ENCODE data around the gene HEATR5B. TPM values are rescaled to one million over a fixed set of nuclear protein-coding genes. Genes with fewer than 3 reads are reported as not detected.

Gene HEATR5B
- polyA plus RNA-seq, 1 experiment = 10.4 TPM

DNA sequence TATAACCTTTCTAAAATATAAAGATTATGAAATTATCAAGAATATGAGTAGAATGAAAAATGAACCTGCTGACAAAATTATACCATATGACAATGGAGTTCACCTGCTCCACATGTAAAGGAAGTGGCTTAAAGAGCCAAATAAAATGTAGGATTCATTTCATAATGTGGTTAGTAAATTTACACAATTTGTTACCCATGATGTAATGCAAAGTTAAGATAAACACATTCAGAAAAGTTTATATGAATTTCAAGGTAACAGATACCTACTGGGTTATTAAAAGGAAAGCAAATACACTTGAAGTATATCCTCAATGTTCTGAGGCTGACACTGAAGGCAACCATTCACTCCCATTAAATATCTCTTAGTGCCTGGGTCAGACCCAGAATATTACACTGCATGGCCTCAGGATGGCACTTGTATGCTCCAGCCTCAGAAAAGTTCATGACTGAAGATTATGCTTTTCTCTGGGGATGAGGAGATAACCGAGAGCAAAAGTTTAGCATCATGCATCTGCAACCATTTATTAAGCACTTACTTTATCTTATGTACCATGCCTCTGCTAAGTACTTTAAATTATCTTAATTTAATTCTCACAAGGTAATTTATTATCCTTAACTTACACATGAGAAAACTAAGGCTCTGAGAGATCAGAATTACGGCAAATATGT, 124.0 kb downstream of the HEATR5B start:
- ChIA-PET CTCF (no interaction called here), POLR2A (no interaction called here)

DNA sequence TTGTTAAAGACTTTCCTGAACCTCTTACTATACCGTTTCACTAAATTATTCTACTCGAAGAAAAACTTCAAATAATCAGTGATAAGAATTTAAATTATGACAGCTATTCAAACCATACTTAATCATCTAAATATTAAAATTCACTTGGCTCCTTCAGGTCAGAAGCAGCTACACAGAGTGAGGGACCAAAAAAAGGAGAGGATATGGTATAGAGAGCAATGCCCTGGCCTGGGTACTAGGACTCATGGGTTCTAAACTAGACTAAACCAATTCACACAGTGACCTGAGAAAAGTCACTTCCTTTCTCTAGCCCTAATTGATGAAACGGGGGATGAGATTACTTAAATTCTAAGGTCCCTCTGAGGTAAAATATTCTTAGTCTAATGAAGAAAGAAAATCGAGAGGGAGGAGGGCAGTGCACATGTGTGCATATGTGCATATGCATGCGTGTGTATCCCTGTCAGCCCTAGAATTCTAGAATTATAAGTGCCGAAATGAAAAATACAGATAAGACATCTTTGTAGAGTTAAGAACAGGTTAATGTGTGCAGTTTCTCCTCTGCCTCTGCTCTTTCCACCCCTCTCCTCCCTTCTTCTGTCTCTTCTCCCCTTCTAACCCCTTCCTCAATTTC, 129.1 kb downstream of the HEATR5B start:
- Histone ChIP-seq H3K27me3 (ENCODE audit: control insufficient read depth, insufficient read depth, low read length) (no peaks in the 10 kb centered on the region), H3K36me3 (ENCODE audit: control insufficient read depth, insufficient read depth, low read length) (no peaks in the 10 kb centered on the region), H3K4me3 (ENCODE audit: low read depth, low read length) (no peak overlapping the region)
- CTCF ChIA-PET = no interaction called here
- TF ChIP-seq, protein P1, sequence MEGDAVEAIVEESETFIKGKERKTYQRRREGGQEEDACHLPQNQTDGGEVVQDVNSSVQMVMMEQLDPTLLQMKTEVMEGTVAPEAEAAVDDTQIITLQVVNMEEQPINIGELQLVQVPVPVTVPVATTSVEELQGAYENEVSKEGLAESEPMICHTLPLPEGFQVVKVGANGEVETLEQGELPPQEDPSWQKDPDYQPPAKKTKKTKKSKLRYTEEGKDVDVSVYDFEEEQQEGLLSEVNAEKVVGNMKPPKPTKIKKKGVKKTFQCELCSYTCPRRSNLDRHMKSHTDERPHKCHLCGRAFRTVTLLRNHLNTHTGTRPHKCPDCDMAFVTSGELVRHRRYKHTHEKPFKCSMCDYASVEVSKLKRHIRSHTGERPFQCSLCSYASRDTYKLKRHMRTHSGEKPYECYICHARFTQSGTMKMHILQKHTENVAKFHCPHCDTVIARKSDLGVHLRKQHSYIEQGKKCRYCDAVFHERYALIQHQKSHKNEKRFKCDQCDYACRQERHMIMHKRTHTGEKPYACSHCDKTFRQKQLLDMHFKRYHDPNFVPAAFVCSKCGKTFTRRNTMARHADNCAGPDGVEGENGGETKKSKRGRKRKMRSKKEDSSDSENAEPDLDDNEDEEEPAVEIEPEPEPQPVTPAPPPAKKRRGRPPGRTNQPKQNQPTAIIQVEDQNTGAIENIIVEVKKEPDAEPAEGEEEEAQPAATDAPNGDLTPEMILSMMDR (IDR thresholded peaks at IDR 0.05; ENCODE audit: insufficient read depth, low read depth, low read length) = no peak
- DNase-seq (ENCODE audit: low read depth) = no peak
- POLR2A ChIA-PET = no interaction called here

More for the DNA sequence above, 124.0 kb downstream of the HEATR5B start:
- TF ChIP-seq, protein P1 (IDR thresholded peaks at IDR 0.05; ENCODE audit: insufficient read depth, low read depth, low read length) = no peak
- no peak for DNase-seq (ENCODE audit: low read depth)
- Histone ChIP-seq H3K36me3 (ENCODE audit: control insufficient read depth, insufficient read depth, low read length) (no peaks in the 10 kb centered on the region), H3K4me3 (ENCODE audit: low read depth, low read length) (no peak overlapping the region), H3K27me3 (ENCODE audit: control insufficient read depth, insufficient read depth, low read length) (no peaks in the 10 kb centered on the region)

DNA sequence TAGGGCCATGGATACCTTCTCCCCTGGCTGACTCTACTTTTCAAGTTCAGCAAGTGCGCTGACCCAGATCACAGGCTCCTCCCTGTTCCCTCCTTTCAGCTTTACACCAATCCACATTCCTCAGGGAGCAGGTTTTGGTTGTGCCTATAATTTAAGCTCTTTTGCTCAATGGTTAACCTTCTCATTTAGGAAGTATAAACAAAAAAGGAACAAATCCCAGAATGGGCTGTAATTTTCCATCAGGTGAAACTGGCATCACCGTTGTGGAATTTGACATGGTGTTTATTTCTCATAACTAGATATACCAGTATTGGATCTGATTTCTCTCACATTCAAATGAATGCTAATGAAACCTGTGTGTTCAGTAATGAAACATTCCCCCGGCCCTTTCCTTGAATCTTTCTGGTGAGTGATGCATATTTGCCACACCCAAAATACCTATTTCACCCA, 131.4 kb downstream of the HEATR5B start:
- TF ChIP-seq, protein P1 (IDR thresholded peaks at IDR 0.05; ENCODE audit: insufficient read depth, low read depth, low read length) = no peak
- DNase-seq (ENCODE audit: low read depth) = no peak
- ChIA-PET POLR2A (interaction anchor here (0.5 kb wide), 1 partner anchor 14 kb away, joined by 5 read pairs; no protein-coding TSS in a partner anchor), CTCF (no interaction called here)
- H3K4me3 ChIP-seq (ENCODE audit: low read depth, low read length) = no peak overlapping the region
- no peaks in the 10 kb centered on the region for H3K27me3 ChIP-seq (ENCODE audit: control insufficient read depth, insufficient read depth, low read length)
- no peaks in the 10 kb centered on the region for H3K36me3 ChIP-seq (ENCODE audit: control insufficient read depth, insufficient read depth, low read length)

DNA sequence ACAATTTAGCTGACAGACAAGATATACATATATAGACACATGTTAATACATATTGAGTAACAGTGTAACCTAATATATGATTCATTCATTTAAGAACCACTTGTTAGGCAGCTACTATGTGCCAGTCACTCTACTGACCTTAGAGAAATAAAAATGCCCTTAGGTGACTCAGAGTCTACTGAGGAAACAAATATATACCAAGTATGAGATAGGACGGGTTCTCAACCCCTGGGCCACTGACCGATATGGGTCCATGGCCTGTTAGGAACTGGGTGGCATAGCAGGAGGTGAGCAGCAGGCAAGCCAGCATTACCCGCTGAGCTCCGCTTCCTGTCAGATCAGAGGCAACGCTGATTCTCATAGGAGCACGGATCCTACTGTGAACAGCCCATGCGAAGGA, 132.6 kb downstream of the HEATR5B start:
- POLR2A ChIA-PET = no interaction called here
- Histone ChIP-seq H3K36me3 (ENCODE audit: control insufficient read depth, insufficient read depth, low read length) (no peaks in the 10 kb centered on the region), H3K4me3 (ENCODE audit: low read depth, low read length) (no peak overlapping the region), H3K27me3 (ENCODE audit: control insufficient read depth, insufficient read depth, low read length) (no peaks in the 10 kb centered on the region)
- TF ChIP-seq, protein P1 (IDR thresholded peaks at IDR 0.05; ENCODE audit: insufficient read depth, low read depth, low read length) = no peak
- CTCF ChIA-PET = no interaction called here
- DNase-seq (ENCODE audit: low read depth) = no peak

DNA sequence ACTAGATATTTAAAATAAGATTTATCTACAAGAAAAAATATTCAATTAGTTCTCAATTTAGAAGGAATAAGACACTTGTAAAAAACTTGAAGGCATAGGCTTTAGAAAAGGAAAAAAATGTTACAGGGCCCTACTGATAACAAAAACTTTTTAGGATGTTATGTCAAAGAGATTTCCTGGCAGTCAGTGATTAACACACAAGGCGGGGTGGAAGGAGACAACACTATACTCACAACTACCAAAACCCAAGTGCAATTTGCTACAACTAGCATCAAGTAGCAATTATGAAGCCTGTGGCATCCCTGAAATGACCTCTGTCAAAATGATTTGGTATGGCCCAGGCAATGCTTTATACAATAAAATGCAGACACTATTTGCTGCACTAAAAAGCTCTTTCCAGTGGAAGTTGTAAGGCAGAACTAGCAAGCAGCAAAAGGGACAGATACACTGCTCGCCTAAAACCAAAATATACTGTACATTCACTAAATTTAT, 133.1 kb downstream of the HEATR5B start:
- CTCF ChIA-PET = interaction anchor here (0.8 kb wide), 1 partner anchor 13 kb away, joined by 3 read pairs; no protein-coding TSS in a partner anchor
- Histone ChIP-seq H3K4me3 (ENCODE audit: low read depth, low read length) (no peak overlapping the region), H3K27me3 (ENCODE audit: control insufficient read depth, insufficient read depth, low read length) (no peaks in the 10 kb centered on the region), H3K36me3 (ENCODE audit: control insufficient read depth, insufficient read depth, low read length) (no peaks in the 10 kb centered on the region)
- TF ChIP-seq, protein P1 (IDR thresholded peaks at IDR 0.05; ENCODE audit: insufficient read depth, low read depth, low read length) = no peak
- POLR2A ChIA-PET = no interaction called here
- DNase-seq (ENCODE audit: low read depth) = no peak
